Liver (tissue), 9 donors: Measurements from ENCODE around the gene TNK2. TPM values are rescaled to one million over a fixed set of nuclear protein-coding genes. Genes with fewer than 3 reads are reported as not detected.

Experiments used
- DNase-seq: peaks from one replicate; pipeline ENCODE4 v3.0.0-alpha.2; 2017; ENCODE audit warnings: low spot score
- H3K27ac ChIP-seq, 2 donors: one replicate each; pipeline ENCODE4 v1.7.0; 2013; ENCODE audit warnings: inconsistent platforms in 2 of 2, low read length in 2 of 2, control low read depth in 1 of 2, low read depth in 1 of 2, mild to moderate bottlenecking in 1 of 2
- H3K27me3 ChIP-seq, 4 donors: one replicate each; pipeline versions ENCODE4 v1.6.1 to v1.7.0; 2013; ENCODE audit warnings: low read length in 3 of 4, inconsistent platforms in 1 of 4, mild to moderate bottlenecking in 1 of 4, moderate library complexity in 1 of 4; ENCODE audit not compliant: control insufficient read depth in 4 of 4, insufficient read depth in 4 of 4
- H3K36me3 ChIP-seq, 4 donors: one replicate each; pipeline versions ENCODE4 v1.6.1 to v1.7.0; 2013; ENCODE audit warnings: low read length in 3 of 4, mild to moderate bottlenecking in 3 of 4, low read depth in 1 of 4, moderate library complexity in 1 of 4; ENCODE audit not compliant: control insufficient read depth in 4 of 4, insufficient read depth in 3 of 4
- H3K4me1 ChIP-seq, 4 donors: one replicate each; pipeline versions ENCODE4 v1.6.1 to v1.7.0; 2013; ENCODE audit warnings: low read length in 3 of 4, mild to moderate bottlenecking in 3 of 4, moderate library complexity in 1 of 4; ENCODE audit not compliant: control insufficient read depth in 4 of 4, insufficient read depth in 4 of 4
- H3K4me3 ChIP-seq, 3 donors: one replicate each; pipeline versions ENCODE4 v1.6.1 to v1.7.0; 2013; ENCODE audit warnings: low read length in 3 of 3, control low read depth in 1 of 3, low read depth in 1 of 3, mild to moderate bottlenecking in 1 of 3
- H3K9ac ChIP-seq, 2 donors: one replicate each; pipeline ENCODE4 v1.7.0; 2013; ENCODE audit warnings: low read length in 2 of 2, mild to moderate bottlenecking in 2 of 2, moderate library complexity in 2 of 2, control low read depth in 1 of 2, low read depth in 1 of 2
- H3K9me3 ChIP-seq, 4 donors: one replicate each; pipeline versions ENCODE4 v1.6.1 to v1.7.0; 2013; ENCODE audit warnings: low read length in 3 of 4; ENCODE audit not compliant: control insufficient read depth in 4 of 4
- EGR1 ChIP-seq, 2 donors: IDR thresholded peaks; 2 replicates each; pipeline ENCODE4 v1.6.1; 2016 to 2018; ENCODE audit warnings: antibody characterized with exemption in 2 of 2, low read depth in 2 of 2
- FOXA1 ChIP-seq: IDR thresholded peaks from 2 replicates; pipeline ENCODE4 v1.6.1; 2016; ENCODE audit warnings: antibody characterized with exemption
- FOXA2 ChIP-seq: IDR thresholded peaks from 2 replicates; pipeline ENCODE4 v1.6.1; 2016; ENCODE audit warnings: antibody characterized with exemption
- GABPA ChIP-seq, 2 donors: IDR thresholded peaks in 1 of 2; conservative IDR thresholded peaks in 1 of 2; 2 replicates each; pipeline ENCODE4 v1.6.1; 2016; ENCODE audit warnings: antibody characterized with exemption in 2 of 2, mild to moderate bottlenecking in 1 of 2, moderate library complexity in 1 of 2
- HNF4A ChIP-seq, 2 donors: conservative IDR thresholded peaks; 2 replicates each; pipeline ENCODE4 v1.6.1; 2016; ENCODE audit warnings: antibody characterized with exemption in 2 of 2, mild to moderate bottlenecking in 2 of 2
- HNF4G ChIP-seq: IDR thresholded peaks from 2 replicates; pipeline ENCODE4 v1.6.1; 2016; ENCODE audit warnings: antibody characterized with exemption
- JUND ChIP-seq, 2 donors: IDR thresholded peaks; 2 replicates each; pipeline ENCODE4 v1.6.1; 2016; ENCODE audit warnings: antibody characterized with exemption in 2 of 2
- NR2F2 ChIP-seq: IDR thresholded peaks from 2 replicates; pipeline ENCODE4 v1.6.1; 2016; ENCODE audit warnings: antibody characterized with exemption
- RAD21 ChIP-seq, 2 donors: IDR thresholded peaks; 2 replicates each; pipeline ENCODE4 v1.6.1; 2016; ENCODE audit warnings: antibody characterized with exemption in 2 of 2, mild to moderate bottlenecking in 2 of 2
- RXRA ChIP-seq, 2 donors: IDR thresholded peaks; 2 replicates each; pipeline ENCODE4 v1.6.1; 2017 to 2018; ENCODE audit warnings: antibody characterized with exemption in 2 of 2, mild to moderate bottlenecking in 1 of 2
- SP1 ChIP-seq: IDR thresholded peaks from 2 replicates; pipeline ENCODE4 v1.6.1; 2018; ENCODE audit warnings: antibody characterized with exemption, mild to moderate bottlenecking
- TAF1 ChIP-seq: conservative IDR thresholded peaks from 2 replicates; pipeline ENCODE4 v1.6.1; 2016; ENCODE audit warnings: antibody characterized with exemption, mild to moderate bottlenecking
- WGBS: extraction: QIAGEN DNeasy Blood & Tissue Kit; methylation state at CpG from one replicate; pipeline ENCODE4 v1.1.7; 2013; 5-methylcytosine and 5-hydroxymethylcytosine counted together
- polyA plus RNA-seq, 2 donors: library from polyadenylated mRNA; stranded (reverse) in 1 of 2; unstranded in 1 of 2; fragments of 200-250 nt in 1 of 2; fragments of >200 nt in 1 of 2; fragmentation: Nextera tagmentation in 1 of 2; extraction: Ambion mirVana in 1 of 2; gene quantifications; one replicate each; pipeline versions ENCODE4 v1.2.1 to v1.2.3, GENCODE V29; 2013 to 2015
- total RNA-seq, 2 donors: library from RNA; depleted of rRNA; stranded (reverse); fragments of >200 nt; gene quantifications; one replicate each; pipeline ENCODE4 v1.2.3, GENCODE V29; 2014
- TF ChIP-seq, protein P1 (sequence below): IDR thresholded peaks from 2 replicates; pipeline ENCODE4 v1.6.1; 2016; ENCODE audit warnings: antibody characterized with exemption
- TF ChIP-seq, protein P2 (sequence below): IDR thresholded peaks from 2 replicates; pipeline ENCODE4 v1.6.1; 2016; ENCODE audit warnings: antibody characterized with exemption
- TF ChIP-seq, protein P3 (sequence below): IDR thresholded peaks from 2 replicates; pipeline ENCODE4 v1.6.1; 2016; ENCODE audit warnings: antibody characterized with exemption, mild to moderate bottlenecking
- TF ChIP-seq, protein P4 (sequence below): fragments of 150-350 bp; IDR thresholded peaks from 2 replicates; pipeline ENCODE4 v1.5.1; 2017; ENCODE audit warnings: improper control_type of control experiment, low read depth, low read length; ENCODE audit not compliant: missing input control
- TF ChIP-seq, protein P5 (sequence below): IDR thresholded peaks from 2 replicates; pipeline ENCODE4 v1.6.1; 2016; ENCODE audit warnings: antibody characterized with exemption
- donor health status: healthy.
- donor health status: healthy.
- donor health status: healthy.
- donor health status: healthy.
- donor health status: healthy.

Gene TNK2
- total and polyA plus RNA-seq, 4 donors = 4.0 to 12.2 (median 8.8) TPM

DNA sequence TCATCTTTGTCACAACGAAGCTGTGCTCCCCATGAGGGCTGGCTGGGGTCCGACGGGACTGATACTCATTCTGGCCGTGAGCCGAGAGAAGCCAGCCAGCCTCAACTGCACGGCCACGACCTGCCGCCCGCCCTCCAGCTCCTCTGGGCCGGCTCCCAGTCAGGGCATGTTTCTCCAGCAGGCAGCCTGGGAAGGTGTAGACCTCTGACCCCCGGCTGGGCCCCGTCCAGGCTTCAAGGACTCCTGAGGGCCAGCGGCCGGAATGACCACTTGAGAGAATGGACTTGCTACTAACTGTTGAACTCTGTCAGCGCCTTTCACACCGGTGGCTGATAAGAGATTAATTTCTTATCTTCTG lies 78.5 kb downstream of the TNK2 start:
- no peak for TF ChIP-seq RAD21 (IDR thresholded peaks at IDR 0.05)
- no peak for TF ChIP-seq JUND (IDR thresholded peaks at IDR 0.05)
- TF ChIP-seq, protein P1, sequence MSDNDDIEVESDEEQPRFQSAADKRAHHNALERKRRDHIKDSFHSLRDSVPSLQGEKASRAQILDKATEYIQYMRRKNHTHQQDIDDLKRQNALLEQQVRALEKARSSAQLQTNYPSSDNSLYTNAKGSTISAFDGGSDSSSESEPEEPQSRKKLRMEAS = no peak
- TF ChIP-seq, protein P2, sequence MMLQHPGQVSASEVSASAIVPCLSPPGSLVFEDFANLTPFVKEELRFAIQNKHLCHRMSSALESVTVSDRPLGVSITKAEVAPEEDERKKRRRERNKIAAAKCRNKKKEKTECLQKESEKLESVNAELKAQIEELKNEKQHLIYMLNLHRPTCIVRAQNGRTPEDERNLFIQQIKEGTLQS = no peak
- TF ChIP-seq EGR1 (IDR thresholded peaks at IDR 0.05; ENCODE audit: low read depth in 2 of 2) = no peak
- TF ChIP-seq NR2F2 = no peak
- no peak for TF ChIP-seq GABPA (IDR thresholded peaks at IDR 0.05 in 1 of 2, conservative IDR thresholded peaks at IDR 0.05 in 1 of 2)
- TF ChIP-seq FOXA2 = no peak
- TF ChIP-seq, protein P3, sequence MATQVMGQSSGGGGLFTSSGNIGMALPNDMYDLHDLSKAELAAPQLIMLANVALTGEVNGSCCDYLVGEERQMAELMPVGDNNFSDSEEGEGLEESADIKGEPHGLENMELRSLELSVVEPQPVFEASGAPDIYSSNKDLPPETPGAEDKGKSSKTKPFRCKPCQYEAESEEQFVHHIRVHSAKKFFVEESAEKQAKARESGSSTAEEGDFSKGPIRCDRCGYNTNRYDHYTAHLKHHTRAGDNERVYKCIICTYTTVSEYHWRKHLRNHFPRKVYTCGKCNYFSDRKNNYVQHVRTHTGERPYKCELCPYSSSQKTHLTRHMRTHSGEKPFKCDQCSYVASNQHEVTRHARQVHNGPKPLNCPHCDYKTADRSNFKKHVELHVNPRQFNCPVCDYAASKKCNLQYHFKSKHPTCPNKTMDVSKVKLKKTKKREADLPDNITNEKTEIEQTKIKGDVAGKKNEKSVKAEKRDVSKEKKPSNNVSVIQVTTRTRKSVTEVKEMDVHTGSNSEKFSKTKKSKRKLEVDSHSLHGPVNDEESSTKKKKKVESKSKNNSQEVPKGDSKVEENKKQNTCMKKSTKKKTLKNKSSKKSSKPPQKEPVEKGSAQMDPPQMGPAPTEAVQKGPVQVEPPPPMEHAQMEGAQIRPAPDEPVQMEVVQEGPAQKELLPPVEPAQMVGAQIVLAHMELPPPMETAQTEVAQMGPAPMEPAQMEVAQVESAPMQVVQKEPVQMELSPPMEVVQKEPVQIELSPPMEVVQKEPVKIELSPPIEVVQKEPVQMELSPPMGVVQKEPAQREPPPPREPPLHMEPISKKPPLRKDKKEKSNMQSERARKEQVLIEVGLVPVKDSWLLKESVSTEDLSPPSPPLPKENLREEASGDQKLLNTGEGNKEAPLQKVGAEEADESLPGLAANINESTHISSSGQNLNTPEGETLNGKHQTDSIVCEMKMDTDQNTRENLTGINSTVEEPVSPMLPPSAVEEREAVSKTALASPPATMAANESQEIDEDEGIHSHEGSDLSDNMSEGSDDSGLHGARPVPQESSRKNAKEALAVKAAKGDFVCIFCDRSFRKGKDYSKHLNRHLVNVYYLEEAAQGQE = no peak
- TF ChIP-seq FOXA1 = no peak
- no peak for TF ChIP-seq HNF4G
- TF ChIP-seq SP1 = no peak
- TF ChIP-seq, protein P4, sequence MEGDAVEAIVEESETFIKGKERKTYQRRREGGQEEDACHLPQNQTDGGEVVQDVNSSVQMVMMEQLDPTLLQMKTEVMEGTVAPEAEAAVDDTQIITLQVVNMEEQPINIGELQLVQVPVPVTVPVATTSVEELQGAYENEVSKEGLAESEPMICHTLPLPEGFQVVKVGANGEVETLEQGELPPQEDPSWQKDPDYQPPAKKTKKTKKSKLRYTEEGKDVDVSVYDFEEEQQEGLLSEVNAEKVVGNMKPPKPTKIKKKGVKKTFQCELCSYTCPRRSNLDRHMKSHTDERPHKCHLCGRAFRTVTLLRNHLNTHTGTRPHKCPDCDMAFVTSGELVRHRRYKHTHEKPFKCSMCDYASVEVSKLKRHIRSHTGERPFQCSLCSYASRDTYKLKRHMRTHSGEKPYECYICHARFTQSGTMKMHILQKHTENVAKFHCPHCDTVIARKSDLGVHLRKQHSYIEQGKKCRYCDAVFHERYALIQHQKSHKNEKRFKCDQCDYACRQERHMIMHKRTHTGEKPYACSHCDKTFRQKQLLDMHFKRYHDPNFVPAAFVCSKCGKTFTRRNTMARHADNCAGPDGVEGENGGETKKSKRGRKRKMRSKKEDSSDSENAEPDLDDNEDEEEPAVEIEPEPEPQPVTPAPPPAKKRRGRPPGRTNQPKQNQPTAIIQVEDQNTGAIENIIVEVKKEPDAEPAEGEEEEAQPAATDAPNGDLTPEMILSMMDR = no peak
- TF ChIP-seq TAF1 = no peak
- TF ChIP-seq RXRA (IDR thresholded peaks at IDR 0.05) = no peak
- no peak for TF ChIP-seq HNF4A (conservative IDR thresholded peaks at IDR 0.05)
- TF ChIP-seq, protein P5, sequence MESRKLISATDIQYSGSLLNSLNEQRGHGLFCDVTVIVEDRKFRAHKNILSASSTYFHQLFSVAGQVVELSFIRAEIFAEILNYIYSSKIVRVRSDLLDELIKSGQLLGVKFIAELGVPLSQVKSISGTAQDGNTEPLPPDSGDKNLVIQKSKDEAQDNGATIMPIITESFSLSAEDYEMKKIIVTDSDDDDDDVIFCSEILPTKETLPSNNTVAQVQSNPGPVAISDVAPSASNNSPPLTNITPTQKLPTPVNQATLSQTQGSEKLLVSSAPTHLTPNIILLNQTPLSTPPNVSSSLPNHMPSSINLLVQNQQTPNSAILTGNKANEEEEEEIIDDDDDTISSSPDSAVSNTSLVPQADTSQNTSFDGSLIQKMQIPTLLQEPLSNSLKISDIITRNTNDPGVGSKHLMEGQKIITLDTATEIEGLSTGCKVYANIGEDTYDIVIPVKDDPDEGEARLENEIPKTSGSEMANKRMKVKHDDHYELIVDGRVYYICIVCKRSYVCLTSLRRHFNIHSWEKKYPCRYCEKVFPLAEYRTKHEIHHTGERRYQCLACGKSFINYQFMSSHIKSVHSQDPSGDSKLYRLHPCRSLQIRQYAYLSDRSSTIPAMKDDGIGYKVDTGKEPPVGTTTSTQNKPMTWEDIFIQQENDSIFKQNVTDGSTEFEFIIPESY = no peak
- H3K27ac ChIP-seq = no peak overlapping the region
- no peak for DNase-seq

DNA sequence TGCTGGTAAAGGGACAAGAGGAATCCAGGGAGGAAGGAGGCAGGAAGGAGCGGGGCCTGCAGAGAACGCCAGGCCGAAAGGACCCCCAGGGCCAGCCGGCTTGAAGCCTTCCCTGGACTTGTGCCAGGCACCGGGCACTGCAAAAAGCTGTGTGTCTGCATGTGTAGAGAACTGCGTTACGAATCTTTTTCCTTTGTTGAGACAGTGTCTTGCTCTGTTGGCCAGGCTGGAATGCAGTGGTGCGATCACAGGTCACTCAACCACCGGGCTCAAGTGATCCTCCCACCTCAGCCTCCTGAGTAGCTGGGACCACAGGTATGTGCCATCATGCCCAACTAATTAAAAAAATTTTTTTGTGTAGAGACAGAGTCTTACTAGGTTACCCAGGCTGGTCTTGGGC lies 79.6 kb downstream of the TNK2 start:
- H3K36me3 ChIP-seq = no peaks in the 10 kb centered on the region
- DNase-seq = no peak
- no peak overlapping the region for H3K4me3 ChIP-seq
- WGBS = 86% methylated on average over 9 of the region's 9 CpGs
- no peak for TF ChIP-seq TAF1
- TF ChIP-seq FOXA1 = no peak
- no peak for TF ChIP-seq HNF4G
- no peak for TF ChIP-seq NR2F2
- H3K9me3 ChIP-seq = no peaks in the 10 kb centered on the region
- peaks cover 0 to 4% (median 0%) of the 10 kb centered on the region in 4 donors for H3K4me1 ChIP-seq
- no peaks in the 10 kb centered on the region for H3K27me3 ChIP-seq
- no peak overlapping the region for H3K9ac ChIP-seq
- H3K27ac ChIP-seq = no peak overlapping the region

More for the DNA sequence above, 78.5 kb downstream of the TNK2 start:
- no peaks in the 10 kb centered on the region for H3K27me3 ChIP-seq
- no peak overlapping the region for H3K4me3 ChIP-seq
- WGBS = 72% methylated on average over 16 of the region's 16 CpGs
- no peaks in the 10 kb centered on the region for H3K36me3 ChIP-seq
- no peaks in the 10 kb centered on the region for H3K9me3 ChIP-seq
- H3K9ac ChIP-seq = no peak overlapping the region
- H3K4me1 ChIP-seq = no peaks in the 10 kb centered on the region
